ENCODE results near the gene CLP1. TPM values are rescaled to one million over a fixed set of nuclear protein-coding genes. Genes with fewer than 3 reads are reported as not detected.
"Not testable (repeated sequence)": the region's sequence is repeated elsewhere in the genome, so short reads cannot be mapped to it uniquely, and the experiment has no call there.

The CLP1 gene
- total RNA-seq, 1 experiment from 2014 or later, result 33.9 TPM

DNA sequence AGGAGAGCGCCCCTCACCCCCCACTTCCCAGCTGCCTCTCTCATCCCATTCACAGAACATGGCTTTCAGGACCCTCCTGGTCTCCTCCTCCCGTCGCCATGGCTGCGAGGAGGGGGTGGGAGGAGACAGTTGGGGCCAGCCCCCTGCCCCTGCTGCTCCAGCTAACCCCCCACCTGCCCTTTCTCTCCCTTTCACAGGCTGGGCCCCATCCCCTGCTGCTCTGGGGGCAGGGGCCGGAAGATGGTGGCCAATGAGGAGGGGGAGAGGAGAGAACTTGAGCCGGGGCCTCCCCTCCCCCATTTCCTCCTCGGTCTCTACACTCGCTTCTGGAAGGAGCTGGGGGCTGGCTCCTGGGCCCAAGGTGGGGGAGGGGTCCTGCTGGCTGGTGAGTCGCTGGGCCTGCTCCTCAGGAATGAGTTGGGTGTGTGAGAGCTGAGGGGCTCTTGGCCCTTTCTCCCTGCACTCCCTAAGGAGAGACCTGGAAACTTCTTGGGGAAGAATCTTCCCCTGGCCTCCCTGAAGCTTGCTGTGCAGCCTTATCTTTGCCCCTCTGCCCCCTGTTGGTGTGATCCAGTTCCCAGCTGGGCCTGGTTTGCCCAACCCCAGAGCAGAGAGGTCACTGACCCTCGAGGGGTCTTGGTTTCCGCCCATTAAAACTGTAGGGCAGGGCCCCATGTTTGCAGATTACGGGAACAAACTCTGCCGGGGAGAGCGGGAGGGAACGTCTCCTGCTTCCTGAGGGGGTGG, 18.1 kb upstream of the CLP1 start:
- DNase-seq (ENCODE audit: low spot score), result peak; percentile 72
- in situ Hi-C loops (cut with HindIII; ENCODE audit: low sequenced_read_pairs), result no loop called here

DNA sequence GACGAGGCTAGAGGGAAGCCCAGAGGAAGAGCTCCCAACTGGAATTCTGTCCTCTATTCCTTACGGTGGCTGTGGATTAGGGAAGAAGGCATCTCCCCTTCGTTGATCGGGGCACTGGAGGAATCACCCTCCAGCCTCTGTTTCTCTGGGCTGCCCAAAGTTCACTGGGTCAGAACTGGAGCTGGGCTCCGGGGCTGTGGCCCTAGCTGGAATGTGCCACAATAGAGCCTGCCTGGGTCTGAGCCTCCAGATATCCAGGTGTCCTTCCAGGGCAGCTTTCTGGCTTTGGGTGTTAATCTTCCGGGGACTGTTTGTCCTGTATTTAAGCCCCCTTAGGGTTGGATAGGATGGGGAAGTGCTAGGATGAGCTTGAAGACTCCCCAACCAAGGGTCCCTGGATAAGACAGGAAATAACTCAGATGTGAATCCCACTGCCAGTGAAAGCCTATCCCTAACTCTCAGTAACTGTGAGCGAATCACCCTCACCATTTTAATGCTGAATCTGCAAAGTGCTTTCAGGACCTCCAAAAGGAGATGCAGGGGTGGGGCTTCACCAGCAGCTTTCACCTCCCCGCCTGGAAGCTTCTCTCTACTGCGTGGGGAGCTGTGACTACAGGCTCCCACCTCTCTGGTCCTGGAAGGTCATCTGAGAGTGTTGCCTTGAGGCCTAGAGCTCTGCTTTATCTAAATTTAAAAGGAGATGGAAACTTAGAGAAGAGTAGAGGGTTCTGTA, 17.3 kb upstream of the CLP1 start:
- in situ Hi-C loops (cut with HindIII; ENCODE audit: low sequenced_read_pairs), result no loop called here
- no peak for DNase-seq (ENCODE audit: low spot score)

DNA sequence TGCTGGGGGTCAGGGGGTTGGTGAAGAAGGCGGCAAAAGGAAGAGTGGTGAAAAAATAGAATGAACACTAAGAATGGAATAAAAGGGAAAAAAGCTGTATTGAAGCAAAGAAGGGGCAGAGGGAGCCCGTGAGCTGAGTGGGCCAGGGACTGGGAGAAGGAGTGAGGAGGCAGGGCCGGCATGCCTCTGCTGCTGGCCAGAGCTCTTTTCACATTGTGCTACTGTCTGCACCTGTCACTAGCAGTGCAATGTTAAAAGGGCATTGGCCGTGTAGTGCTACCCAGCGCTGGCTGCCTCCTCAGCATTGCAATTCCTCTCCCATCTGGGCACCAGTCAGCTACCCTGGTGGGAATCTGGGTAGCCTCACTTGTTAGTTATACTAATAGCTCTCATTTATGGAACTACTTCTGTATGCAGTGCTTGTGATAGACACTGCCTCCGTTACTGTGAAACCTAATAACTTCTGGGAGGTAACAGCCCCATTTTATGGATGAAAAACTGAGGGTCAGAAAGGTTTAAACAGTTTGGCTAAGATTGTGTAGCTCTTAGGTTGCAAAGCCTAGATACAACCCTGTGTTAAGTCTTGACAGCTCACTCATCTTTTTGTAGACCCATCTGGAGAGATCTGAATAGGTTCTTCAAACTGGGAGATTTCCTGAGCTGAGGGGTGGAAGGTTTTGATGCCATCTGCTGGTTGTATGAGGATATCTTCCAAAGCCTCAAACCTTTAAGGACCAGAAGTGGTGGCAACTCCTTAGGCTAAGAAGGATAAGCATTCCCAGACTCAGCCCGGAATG, 16.4 kb upstream of the CLP1 start:
- peak; percentile 75 for DNase-seq (ENCODE audit: low spot score)
- in situ Hi-C loops (cut with HindIII; ENCODE audit: low sequenced_read_pairs), result no loop called here

DNA sequence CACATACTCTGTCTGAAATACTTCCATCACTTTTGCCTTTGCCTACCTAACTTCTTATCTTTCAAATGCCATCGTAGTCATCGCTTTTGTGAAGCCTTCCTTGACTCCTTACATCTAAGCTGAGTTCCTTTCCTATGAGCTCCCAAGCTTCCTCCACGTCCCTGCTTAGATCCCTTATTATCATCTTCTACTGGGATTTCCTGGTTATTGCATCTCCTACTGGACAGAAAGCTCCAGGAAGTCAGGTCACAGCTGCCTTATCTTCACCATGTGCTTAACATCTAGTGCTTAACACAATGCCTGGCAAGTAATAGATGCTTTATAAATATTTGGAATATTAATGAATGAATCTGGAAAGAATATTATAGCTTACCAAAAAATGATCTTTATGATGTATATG, 13.8 kb upstream of the CLP1 start:
- peak; percentile 22 for DNase-seq (ENCODE audit: low spot score)

DNA sequence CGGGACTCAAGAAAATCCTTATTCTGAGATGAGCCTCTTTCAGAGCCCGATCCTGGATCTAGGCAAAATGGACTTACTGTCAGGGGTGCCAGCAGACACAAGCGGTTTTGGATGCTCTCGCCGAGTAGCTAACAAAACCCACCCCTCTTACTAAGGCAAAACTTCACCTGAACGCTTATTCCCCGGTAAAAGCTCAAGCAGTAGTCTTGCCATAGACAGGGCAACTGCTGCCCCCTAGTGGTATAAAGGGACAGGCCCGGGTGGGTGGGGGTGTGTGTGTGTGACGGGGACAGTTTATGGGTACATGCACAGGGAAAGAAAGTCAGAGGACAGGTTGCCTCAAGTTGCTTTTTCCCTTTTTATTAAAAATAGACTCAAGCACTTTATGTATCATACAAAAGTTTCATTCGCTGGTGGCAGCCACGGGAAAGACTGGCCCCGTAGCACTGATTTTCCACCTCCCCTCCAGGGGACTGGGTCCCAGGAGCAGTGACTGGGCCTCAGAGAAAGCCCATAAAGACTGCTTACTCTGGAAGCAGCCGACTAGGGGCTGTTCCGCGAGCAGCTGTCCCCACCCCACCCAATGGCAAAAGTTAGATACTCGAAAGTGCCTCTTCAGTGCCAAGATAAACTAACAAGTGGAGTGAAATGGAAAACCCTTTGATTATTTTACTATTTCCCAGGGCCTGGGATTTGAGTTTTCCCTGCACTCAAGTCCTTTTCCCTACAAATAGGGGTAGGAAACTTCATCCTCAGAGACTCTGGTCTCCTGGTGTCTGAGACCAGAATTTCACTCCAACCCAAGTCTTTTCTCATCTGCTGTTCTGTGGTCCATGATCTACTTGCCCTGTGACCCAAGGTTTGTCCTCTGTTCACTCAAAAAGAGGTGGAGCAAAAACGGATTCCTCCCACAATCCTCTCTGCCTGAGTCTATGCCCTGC, 12.5 kb upstream of the CLP1 start:
- in situ Hi-C loops (cut with HindIII; ENCODE audit: low sequenced_read_pairs), result no loop called here
- peak; percentile 89 for DNase-seq (ENCODE audit: low spot score)

More for the DNA sequence above, 13.8 kb upstream of the CLP1 start:
- in situ Hi-C loops (cut with HindIII; ENCODE audit: low sequenced_read_pairs), result no loop called here

DNA sequence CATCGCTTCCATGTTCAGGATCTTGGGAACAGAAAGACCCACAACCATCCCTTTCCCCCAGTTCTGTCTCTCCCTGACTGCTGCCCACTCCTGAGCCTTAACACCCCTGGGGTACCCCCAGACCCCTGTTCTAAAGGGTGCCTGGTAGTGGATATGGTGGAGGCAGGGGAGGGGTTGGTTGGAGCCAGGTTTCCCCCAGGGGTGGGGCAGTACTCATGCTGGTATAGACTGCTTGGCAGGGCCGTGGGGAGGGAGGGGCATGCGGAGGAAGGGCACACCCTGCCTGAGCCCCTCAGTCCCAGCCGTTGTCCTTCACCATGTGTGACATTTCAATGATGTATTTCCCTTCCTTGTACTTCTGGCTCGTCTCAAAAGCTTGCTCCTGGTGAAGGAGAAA, 11.9 kb upstream of the CLP1 start:
- in situ Hi-C loops (cut with HindIII; ENCODE audit: low sequenced_read_pairs), result no loop called here
- DNase-seq (ENCODE audit: low spot score), result no peak

DNA sequence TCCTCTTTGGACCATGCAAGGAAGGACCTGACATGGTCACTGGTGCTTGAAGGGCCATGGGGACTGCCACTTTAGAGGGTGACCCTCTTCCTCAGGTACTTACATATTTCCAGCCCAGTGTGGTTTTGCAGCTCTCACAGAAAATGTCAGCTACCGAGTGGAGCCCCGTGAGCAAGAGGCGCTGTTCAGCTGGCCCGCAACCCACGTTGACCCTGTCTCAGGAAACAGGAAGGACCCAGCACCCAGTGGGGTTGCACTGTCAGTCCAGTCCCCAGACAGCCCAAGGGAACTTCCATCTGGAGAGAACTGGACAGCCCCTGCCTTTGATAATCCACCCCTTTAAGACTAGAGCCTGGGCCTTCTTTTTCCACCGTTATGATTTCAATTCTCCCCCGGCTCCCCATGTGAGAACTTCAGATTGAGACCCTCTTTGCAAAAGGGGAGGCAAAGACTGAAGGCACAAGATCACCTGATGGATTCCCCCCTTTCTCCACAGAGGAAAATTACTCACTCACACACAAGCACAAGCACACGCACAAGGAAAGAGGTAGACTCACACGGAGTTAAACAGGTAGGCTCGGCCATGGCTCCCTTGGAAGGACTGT, 11.3 kb upstream of the CLP1 start:
- DNase-seq (ENCODE audit: low spot score), result peak; percentile 39
- in situ Hi-C loops (cut with HindIII; ENCODE audit: low sequenced_read_pairs), result no loop called here

DNA sequence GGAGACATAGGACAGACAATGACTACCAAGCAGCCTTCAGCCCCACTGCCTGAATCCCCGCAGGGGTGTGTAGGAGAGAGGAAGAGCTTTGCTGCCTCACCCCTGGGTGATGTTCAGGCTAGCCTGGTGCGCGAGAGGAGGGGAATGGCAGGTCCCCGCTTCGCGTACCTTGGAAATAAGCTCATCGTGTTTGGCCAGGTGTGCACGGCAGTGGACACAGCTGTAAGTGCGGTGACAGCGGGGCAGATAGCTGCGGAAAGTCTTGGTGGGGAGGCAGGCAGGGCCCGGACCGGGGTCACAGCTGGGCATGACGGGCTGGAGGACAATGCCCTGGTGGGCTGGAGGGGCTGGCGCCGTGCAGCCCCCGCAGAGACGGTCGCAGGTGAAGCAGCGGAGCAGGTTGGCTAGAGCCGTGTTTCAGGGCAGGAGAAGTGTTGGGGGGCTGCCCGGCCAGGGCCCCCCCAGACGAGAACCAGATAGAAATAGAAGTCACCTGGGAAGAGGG, 10.7 kb upstream of the CLP1 start:
- in situ Hi-C loops (cut with HindIII; ENCODE audit: low sequenced_read_pairs), result no loop called here
- no peak for DNase-seq (ENCODE audit: low spot score)

DNA sequence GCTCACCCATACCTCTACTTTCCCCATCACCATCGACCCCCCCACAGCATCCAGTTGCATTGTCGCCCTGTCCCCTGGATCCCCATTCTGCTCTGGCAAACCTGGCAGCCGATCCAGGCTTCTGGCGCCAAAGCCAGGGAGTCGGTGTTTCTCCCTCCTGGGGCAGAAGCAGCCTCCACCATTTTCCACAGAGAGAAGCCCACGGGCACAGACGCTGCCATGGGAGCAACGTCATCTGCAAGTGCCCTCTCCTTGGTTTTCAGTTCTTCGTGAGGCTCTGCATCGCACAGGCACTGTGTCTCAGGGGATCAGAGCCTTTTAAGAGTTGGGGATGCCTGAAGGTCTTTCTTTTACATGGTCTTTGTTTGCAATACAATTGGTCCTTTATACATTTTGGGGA, 10.2 kb upstream of the CLP1 start:
- in situ Hi-C loops (cut with HindIII; ENCODE audit: low sequenced_read_pairs), result no loop called here

DNA sequence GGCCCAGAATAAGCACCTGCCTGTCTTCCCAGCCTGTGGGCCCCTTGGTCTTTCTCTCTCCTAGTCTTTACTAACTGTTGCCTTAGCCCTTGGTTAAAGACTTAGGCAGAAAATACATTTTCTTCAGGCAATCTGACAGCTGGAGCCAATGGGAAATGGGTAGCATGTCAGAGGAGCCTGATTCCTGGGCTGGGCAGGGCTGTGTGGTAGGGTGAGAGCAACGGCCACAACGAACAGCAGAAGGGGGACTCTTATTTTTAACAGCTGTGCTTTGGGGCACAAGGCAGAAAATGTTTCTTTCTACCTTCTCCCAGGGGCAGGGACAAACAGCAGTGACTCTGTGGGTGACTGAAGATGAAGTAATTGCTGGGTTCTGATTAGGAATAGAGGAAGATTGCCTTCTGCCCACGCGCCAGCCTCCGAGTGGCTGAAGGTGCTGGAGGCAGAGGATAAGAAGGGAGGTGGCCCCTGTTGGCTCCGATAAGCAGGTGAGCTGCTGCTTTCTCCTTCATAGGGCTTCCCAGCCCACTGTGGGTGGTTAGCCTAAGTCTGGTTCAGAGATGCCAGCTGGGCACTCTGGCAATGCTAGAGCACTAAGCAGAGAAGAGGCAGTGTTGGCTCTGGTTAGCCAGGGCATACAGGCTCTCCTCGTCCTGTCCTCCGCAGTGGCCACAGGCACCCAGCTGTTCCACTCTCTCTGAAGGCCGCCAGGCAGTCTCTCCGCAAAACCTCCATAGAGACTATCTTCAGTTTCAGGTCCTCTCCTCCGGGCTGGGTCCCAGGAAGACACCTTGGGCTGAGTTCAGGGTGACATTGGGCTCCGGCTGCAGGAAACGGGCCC, 9.4 kb upstream of the CLP1 start:
- in situ Hi-C loops (cut with HindIII; ENCODE audit: low sequenced_read_pairs), result no loop called here

More for the DNA sequence above, 10.2 kb upstream of the CLP1 start:
- peak; percentile 35 for DNase-seq (ENCODE audit: low spot score)

DNA sequence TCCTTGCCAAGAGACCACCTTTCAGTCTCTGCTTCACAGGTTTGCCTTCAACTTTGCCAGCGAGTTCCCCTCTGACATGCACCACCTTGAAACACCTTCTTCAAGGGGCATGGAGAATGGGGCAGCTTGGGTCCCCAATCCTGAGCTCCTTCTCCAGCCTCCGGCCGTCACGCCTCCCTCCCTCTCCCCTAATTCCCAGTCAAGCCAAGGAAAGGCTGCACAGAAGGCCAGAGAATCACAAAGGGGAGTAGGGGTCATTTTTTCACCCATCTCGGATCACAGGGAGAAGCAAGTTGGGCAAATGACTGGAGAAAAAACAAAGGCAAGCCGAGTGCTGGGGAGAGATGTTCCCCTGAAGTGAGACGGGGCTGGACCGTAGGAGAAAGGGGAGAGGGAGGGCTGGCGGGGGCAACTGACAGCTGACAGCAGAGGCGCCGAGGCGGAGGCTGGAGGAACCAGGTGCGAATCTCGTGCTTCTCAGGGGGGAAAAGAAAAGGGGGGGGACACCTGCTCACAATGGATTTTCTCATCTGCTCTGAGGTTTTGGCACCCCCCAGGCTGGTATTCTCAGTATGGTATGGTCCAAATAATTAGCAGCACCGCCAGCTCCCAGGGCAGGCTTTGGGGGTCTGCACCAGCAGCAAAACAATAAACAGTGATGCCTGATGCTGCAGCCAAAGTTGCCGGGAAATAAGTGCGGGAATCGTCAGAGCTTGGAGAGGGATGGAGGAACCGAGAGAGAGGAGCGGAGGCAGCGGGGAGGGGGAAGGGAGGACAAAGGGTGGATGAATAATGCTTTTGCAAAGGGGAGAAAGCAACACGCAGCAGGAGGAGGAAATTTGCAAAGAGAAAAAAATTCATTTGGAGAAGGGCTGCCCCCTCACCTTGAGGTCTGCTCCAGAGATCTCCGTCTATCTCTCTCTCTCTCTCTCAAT, 8.5 kb upstream of the CLP1 start:
- peak; percentile 70 for DNase-seq (ENCODE audit: low spot score)
- in situ Hi-C loops (cut with HindIII; ENCODE audit: low sequenced_read_pairs), result no loop called here

More for the DNA sequence above, 9.4 kb upstream of the CLP1 start:
- DNase-seq (ENCODE audit: low spot score), result peak; percentile 77

DNA sequence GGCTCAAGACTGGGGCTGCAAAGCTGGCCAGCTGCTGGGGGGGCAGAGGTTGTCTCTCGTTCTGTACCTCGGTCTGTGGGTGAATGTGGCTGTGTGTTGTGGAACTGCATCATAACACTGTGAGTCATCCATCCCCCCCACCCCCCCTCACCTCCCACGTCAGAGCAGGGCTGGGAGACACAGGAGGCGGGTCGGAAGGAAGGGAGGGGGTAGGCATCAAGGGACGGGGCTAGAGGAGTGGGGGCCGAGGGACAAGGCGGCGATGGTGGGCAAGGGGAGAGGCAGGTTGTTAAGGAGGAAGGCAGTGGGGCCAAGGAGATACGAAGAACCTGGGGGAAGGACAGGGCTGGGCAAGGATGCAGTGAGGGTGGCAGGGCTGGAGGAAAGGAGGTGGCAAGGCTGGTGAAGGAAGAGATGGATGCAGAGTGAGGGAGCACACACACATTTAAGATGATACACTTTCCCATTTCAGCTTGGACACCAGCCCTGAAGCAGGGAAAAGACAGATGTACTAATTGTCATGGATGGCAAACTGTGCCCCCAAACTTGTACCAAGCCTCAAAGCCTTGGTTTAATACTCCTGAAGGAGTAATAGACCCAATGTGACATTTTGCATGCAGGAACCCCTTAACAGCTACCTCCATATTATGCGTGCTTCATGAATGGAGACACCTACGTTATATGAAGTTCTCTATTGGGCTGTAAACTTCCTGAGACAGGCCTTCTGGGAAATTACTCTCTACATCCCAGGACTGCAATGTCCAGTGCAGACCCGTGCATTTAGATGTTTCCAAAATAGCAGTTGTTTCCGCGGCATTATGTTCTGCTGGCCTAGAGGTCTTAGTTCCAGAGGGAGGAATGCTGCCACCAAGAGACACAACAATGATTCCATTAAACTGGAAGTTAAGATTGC, 7.5 kb upstream of the CLP1 start, which contains the start of gene YPEL4:
TSS of gene YPEL4 (minus strand) at position 87 of the 913 bp plus-strand sequence. CDS start 2,805 bp downstream, outside the sequence.
- DNase-seq (ENCODE audit: low spot score), result peak; percentile 95
- in situ Hi-C loops (cut with HindIII; ENCODE audit: low sequenced_read_pairs), result no loop called here

DNA sequence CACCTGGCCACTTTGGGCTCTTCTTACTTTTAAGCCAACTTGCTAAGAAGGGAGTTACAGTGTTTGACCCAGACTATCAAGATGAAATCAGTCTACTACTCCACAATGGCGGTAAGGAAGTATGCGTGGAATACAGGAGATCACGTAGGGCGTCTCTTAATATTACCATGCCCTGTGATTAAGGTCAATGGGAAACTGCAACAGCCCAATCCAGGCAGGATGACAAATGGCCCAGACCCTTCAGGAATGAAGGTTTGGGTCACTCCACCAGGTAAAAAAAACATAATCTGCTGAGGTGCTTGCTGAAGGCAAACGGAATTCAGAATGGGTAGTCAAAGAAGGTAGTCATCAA, 6.8 kb upstream of the CLP1 start:
- in situ Hi-C loops (cut with HindIII; ENCODE audit: low sequenced_read_pairs), result no loop called here
- no peak for DNase-seq (ENCODE audit: low spot score)

DNA sequence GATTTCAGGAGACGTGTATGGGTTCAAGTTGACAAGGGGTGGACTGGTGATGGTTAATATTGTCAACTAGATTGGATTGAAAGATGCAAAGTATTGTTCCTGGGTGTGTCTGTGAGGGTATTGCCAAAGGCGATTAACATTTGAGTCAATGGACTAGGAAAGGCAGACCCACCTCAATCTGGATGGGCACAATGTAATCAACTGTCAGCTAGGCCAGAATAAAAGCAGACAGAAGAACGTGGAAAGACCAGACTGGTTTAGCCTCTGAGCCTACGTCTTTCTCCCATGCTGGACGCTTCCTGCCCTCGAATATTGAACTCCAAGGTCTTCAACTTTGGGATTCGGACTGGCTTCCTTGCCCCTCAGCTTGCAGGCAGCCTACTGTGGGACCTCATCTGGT, 6.2 kb upstream of the CLP1 start:
- in situ Hi-C loops (cut with HindIII; ENCODE audit: low sequenced_read_pairs), result no loop called here

DNA sequence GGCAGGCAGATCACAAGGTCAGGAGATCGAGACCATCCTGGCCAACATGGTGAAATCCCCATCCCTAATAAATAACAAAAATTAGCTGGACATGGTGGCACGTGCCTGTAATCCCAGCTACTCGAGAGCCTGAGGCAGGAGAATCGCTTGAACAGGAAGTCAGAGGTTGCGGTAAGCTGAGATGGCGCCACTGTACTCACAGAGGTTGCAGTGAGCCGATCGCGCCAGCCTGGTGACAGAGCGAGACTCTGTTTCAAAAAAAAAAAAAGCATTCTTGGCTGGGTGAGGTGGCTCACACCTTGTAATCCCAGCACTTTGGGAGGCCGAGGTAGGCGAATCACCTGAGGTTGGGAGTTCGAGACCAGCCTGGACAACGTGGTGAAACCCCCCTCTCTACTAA, 5.3 kb upstream of the CLP1 start:
- in situ Hi-C loops (cut with HindIII; ENCODE audit: low sequenced_read_pairs), result not testable (repeated sequence)

More for the DNA sequence above, 6.2 kb upstream of the CLP1 start:
- DNase-seq (ENCODE audit: low spot score), result no peak

More for the DNA sequence above, 5.3 kb upstream of the CLP1 start:
- DNase-seq (ENCODE audit: low spot score), result not testable (repeated sequence)

Measured in G401 (cell line).